Mesothelial cell of epicardium (in vitro differentiated cells): ENCODE measurements around the gene KLHL33. TPM values are rescaled to one million over a fixed set of nuclear protein-coding genes. Genes with fewer than 3 reads are reported as not detected.

ENCODE experiments used
- DNase-seq, 2 experiments: peaks; one replicate each; pipeline ENCODE4 v3.0.0; 2021; ENCODE audit warnings: low spot score in 2 of 2; ENCODE audit not compliant: unreplicated experiment in 2 of 2
- H3K27ac Mint-ChIP-seq: 2 replicates; pipeline ENCODE4 v1.8.0; 2021; ENCODE audit warnings: mixed read lengths
- H3K27me3 Mint-ChIP-seq: 2 replicates; pipeline ENCODE4 v1.8.0; 2021; ENCODE audit warnings: low read depth, mixed read lengths
- H3K36me3 Mint-ChIP-seq: 2 replicates; pipeline ENCODE4 v1.8.0; 2021; ENCODE audit warnings: mixed read lengths
- H3K4me1 Mint-ChIP-seq: 2 replicates; pipeline ENCODE4 v1.8.0; 2021; ENCODE audit warnings: mixed read lengths
- H3K4me3 Mint-ChIP-seq: 2 replicates; pipeline ENCODE4 v1.8.0; 2021; ENCODE audit warnings: mild to moderate bottlenecking, moderate library complexity, mixed read lengths
- H3K9me3 Mint-ChIP-seq: 2 replicates; pipeline ENCODE4 v1.8.0; 2021; ENCODE audit warnings: mixed read lengths
- total RNA-seq: library from RNA; stranded (reverse); gene quantifications from 3 replicates; pipeline ENCODE4 v1.2.1, GENCODE V29; 2021
- TF ChIP-seq, protein P1 (sequence below): fragments of 200-600 bp; sonication (generic); IDR thresholded peaks from one replicate; pipeline ENCODE4 v1.5.0; 2021; ENCODE audit warnings: antibody characterized with exemption; ENCODE audit not compliant: unreplicated experiment

KLHL33 gene
- total RNA-seq, 1 donor from 2014 or later = 0.13 TPM

DNA sequence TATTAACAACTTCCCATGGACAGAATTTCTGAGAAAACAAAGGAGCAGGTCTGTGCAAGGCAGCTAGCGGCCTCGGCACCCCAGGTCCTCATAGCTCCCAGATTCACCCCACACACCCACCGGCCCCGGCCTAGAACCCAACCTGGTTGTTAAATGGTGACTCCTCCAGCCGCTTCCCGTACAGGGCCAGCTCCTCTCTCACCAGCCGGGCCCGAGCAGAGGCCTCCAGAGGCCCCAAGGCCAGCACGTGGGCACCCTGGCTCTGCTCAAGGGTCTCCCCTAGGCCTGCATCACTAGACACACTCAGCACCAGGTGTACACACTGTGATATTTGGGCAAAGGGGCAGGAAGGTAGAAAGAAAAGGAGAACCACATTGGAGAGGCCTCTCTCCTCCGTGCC, 52.9 kb downstream of the KLHL33 start:
- H3K36me3 Mint-ChIP-seq = peaks cover 22% of the 10 kb centered on the region
- no peaks in the 10 kb centered on the region for H3K4me1 Mint-ChIP-seq
- H3K9me3 Mint-ChIP-seq = no peaks in the 10 kb centered on the region
- H3K27me3 Mint-ChIP-seq = no peaks in the 10 kb centered on the region
- DNase-seq = no peak
- TF ChIP-seq, protein P1, sequence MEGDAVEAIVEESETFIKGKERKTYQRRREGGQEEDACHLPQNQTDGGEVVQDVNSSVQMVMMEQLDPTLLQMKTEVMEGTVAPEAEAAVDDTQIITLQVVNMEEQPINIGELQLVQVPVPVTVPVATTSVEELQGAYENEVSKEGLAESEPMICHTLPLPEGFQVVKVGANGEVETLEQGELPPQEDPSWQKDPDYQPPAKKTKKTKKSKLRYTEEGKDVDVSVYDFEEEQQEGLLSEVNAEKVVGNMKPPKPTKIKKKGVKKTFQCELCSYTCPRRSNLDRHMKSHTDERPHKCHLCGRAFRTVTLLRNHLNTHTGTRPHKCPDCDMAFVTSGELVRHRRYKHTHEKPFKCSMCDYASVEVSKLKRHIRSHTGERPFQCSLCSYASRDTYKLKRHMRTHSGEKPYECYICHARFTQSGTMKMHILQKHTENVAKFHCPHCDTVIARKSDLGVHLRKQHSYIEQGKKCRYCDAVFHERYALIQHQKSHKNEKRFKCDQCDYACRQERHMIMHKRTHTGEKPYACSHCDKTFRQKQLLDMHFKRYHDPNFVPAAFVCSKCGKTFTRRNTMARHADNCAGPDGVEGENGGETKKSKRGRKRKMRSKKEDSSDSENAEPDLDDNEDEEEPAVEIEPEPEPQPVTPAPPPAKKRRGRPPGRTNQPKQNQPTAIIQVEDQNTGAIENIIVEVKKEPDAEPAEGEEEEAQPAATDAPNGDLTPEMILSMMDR = no peak
- no peak overlapping the region for H3K27ac Mint-ChIP-seq
- H3K4me3 Mint-ChIP-seq = no peak overlapping the region

DNA sequence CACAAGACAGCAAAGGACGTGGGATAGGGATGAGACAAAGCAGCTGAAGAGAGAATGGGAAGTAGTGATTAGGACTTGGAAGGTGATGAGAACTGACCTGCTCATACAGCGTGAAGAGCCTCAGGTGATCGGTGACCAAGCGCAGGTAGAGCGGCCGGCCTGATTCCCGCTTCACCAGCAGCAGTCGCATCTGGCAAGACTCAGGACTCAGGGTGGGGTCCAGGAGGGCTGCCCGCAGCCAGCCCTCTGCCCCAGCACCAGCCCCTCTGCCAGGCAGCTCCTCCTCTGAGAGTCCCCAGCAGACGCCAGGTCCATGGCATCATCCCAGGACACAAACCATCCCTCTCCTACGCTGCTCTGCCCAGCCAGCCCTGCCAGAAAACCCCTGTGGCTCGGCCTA, 53.4 kb downstream of the KLHL33 start:
- H3K27ac Mint-ChIP-seq = no peak overlapping the region
- H3K4me3 Mint-ChIP-seq = no peak overlapping the region
- TF ChIP-seq, protein P1 = no peak
- DNase-seq = no peak
- H3K9me3 Mint-ChIP-seq = no peaks in the 10 kb centered on the region
- H3K27me3 Mint-ChIP-seq = no peaks in the 10 kb centered on the region
- H3K4me1 Mint-ChIP-seq = no peaks in the 10 kb centered on the region
- peaks cover 21% of the 10 kb centered on the region for H3K36me3 Mint-ChIP-seq

DNA sequence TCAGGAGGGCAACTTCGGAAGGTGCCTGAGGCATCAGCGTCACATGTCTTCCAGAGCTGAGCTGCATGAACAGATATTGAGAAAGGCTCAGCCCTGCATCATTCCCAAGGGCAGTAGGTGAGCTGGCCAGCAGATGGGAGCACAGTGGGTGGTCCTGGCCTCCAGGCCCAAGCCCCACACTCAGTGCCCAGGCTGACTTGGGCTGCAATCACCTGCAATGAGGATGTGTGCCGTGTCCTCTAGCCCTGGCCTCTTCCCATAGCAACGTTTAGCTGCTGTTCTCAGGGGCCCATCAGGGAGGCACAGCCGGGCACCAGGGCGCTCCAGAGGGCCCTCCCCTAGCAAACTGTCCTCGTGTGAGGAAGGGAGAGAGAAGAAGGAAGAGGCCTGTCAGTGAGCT, 54.6 kb downstream of the KLHL33 start:
- H3K36me3 Mint-ChIP-seq = peaks cover 24% of the 10 kb centered on the region

DNA sequence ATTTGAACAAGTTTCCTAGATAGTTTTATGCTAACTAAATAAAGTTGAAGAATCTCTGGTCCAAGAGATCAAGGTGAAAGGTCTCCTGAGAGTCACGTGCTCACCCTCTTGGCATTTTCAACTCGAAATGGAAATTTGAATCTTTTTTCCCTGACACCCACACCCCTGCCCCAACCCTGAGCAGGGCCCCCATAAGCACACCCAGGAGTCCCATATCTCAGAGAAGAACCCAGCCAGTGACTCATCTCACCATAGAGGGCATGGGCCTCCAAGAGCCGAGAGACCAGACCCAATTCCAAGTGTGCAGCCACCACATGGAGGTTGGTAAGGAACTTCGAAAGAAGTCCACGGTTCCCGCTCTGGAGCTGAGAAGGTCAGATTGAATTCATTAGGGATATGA, 55.3 kb downstream of the KLHL33 start:
- TF ChIP-seq, protein P1 = no peak
- H3K4me3 Mint-ChIP-seq = no peak overlapping the region
- H3K27ac Mint-ChIP-seq = no peak overlapping the region
- DNase-seq = no peak
- no peaks in the 10 kb centered on the region for H3K4me1 Mint-ChIP-seq
- no peaks in the 10 kb centered on the region for H3K9me3 Mint-ChIP-seq
- no peaks in the 10 kb centered on the region for H3K27me3 Mint-ChIP-seq
- peaks cover 24% of the 10 kb centered on the region for H3K36me3 Mint-ChIP-seq

More for the DNA sequence above, 54.6 kb downstream of the KLHL33 start:
- Mint-ChIP-seq H3K4me3 (no peak overlapping the region), H3K9me3 (no peaks in the 10 kb centered on the region), H3K27me3 (no peaks in the 10 kb centered on the region), H3K4me1 (no peaks in the 10 kb centered on the region), H3K27ac (no peak overlapping the region)
- TF ChIP-seq, protein P1 = no peak
- DNase-seq = no peak

DNA sequence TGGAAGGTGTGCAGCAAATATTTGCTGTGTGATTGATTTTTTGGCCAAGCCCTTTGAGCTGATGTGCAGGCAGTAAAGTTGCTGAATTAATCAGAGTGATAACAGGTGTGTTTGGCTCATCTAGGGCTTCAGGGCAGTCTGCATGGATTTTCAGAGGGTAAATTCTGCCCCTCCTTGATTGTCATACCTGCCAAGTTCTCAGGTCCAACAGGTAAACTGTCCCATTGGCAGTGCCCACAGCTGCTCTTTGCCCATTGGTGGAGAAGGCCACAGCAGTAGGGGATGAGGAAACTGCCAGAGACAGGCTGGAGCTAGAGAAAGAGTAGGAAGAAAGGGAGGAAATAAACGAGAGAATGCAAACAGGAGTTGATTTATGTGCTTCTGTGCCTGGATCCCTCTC, 56.2 kb downstream of the KLHL33 start:
- TF ChIP-seq, protein P1 = no peak
- Mint-ChIP-seq H3K27ac (no peak overlapping the region), H3K4me1 (no peaks in the 10 kb centered on the region), H3K4me3 (no peak overlapping the region), H3K36me3 (peaks cover 28% of the 10 kb centered on the region), H3K9me3 (no peaks in the 10 kb centered on the region), H3K27me3 (no peaks in the 10 kb centered on the region)
- DNase-seq = no peak

DNA sequence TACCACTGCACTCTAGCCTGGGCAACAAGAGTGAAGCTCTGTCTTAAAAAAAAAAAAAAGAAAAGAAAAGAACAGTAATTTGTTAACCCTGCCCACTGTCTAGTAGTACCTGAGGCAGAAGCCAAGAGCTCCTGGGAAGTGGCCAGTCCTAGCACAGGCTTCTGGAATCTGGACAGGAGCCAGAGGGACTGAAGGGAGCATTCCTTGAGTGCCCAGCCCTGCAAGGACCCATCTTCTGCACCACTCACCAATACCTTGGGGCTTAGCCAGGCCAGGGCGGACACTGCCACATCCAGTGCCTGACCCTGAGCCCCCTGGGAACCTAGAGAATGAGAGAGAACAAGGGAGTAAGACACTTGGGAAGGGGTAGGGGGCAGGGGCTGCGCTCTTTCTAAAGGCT, 58.8 kb downstream of the KLHL33 start:
- no peaks in the 10 kb centered on the region for H3K9me3 Mint-ChIP-seq
- peaks cover 28% of the 10 kb centered on the region for H3K36me3 Mint-ChIP-seq
- H3K27me3 Mint-ChIP-seq = no peaks in the 10 kb centered on the region
- no peak for DNase-seq
- H3K27ac Mint-ChIP-seq = no peak overlapping the region
- H3K4me1 Mint-ChIP-seq = no peaks in the 10 kb centered on the region
- no peak overlapping the region for H3K4me3 Mint-ChIP-seq
- TF ChIP-seq, protein P1 = no peak
